Retinal pigment epithelial cell (primary cell): Measurements from ENCODE around the gene POPDC3.

Source experiments
- DNase-seq: peaks from one replicate; pipeline ENCODE4 v3.0.0-alpha.2; 2010; ENCODE audit warnings: low read depth
- H3K4me3 ChIP-seq: 2 replicates; pipeline ENCODE4 v1.5.1; 2011; ENCODE audit warnings: mild to moderate bottlenecking, low read length, control low read depth, moderate library complexity
- TF ChIP-seq, protein P1 (sequence below): conservative IDR thresholded peaks from 2 replicates; pipeline ENCODE4 v1.5.1; 2011; ENCODE audit warnings: low read depth, low read length, control low read depth, inconsistent platforms

POPDC3 gene

DNA sequence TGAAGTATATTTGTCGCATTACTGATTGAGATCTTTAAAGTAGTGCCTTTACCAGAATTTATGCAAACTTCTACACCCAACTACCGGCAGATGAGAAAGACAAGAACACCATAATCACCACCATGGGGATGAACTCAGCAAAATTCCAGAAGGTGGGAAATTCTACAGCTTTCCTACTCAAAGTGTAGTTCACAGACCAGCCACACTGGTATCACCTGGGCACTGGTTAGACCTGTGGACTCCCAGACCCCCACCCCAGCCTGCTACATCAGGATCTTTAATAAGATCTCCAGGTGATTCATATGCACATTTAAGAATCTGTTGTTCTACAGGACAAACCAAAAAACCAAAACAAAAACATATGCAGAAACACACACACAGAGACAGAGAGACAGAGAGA is 67.9 kb downstream of the POPDC3 start:
- no peak for DNase-seq
- no peak overlapping the region for H3K4me3 ChIP-seq
- TF ChIP-seq, protein P1, sequence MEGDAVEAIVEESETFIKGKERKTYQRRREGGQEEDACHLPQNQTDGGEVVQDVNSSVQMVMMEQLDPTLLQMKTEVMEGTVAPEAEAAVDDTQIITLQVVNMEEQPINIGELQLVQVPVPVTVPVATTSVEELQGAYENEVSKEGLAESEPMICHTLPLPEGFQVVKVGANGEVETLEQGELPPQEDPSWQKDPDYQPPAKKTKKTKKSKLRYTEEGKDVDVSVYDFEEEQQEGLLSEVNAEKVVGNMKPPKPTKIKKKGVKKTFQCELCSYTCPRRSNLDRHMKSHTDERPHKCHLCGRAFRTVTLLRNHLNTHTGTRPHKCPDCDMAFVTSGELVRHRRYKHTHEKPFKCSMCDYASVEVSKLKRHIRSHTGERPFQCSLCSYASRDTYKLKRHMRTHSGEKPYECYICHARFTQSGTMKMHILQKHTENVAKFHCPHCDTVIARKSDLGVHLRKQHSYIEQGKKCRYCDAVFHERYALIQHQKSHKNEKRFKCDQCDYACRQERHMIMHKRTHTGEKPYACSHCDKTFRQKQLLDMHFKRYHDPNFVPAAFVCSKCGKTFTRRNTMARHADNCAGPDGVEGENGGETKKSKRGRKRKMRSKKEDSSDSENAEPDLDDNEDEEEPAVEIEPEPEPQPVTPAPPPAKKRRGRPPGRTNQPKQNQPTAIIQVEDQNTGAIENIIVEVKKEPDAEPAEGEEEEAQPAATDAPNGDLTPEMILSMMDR = no peak

DNA sequence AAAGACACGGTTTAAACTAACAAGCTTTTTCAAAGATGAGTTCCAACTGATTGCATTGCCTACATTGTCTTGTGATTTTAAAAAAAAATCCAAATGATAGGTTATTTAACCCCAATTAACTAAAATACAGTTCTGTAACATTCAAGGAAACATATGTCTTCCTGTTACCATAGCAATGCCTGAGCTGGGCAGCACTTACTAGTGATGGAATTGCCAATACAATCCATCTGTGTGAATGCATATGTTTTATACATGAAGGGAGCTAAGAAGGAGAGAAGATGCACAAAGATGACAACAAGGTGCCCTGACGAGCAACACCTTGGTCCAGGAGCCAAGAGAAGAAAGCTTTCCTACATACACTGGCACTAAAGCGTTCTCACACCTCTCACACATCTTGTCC is 68.7 kb downstream of the POPDC3 start:
- DNase-seq = no peak
- TF ChIP-seq, protein P1 = no peak
- H3K4me3 ChIP-seq = no peak overlapping the region

DNA sequence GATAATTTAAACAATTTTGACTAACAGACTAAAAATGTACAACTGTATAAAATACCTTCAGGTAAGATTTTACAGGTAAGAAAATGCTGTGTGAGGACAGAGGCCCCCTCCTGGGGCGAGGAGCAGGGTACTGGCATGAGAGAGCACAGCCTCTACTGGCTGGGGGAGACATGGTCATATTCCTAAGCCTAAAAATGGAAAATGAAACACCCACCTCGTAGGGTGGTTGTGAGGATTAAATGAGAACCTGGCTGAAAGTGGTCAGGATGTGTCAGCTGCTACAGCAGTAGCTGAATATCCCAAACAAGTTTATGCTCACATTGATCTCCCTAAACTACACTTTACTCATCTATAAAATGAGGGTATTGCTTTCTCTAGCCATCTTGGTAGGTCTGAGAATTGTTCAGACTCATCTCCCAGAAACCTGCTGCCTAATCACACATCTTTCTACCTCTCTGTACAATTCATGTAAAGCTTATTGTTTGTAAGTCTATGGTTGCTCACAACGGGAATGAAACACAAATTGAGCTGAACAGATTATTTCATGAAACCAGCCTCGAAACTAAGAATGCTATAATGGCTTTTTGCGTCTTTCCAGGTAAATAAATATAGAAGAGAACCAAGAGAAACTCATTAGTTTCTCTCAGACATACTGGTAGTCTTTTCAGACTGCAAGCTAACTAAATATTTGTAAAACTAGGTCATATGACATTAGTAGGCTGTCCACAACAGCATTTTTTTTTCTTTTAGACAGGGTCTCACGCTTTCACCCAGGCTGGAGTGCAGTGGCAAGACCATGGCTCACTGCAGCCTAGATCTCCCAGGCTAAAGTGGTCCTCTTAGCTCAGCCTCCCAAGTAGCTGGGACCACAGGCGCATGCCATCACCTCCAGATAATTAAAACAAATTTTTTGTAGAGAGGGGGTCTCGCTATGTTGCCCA is 69.6 kb downstream of the POPDC3 start:
- TF ChIP-seq, protein P1 = no peak
- no peak overlapping the region for H3K4me3 ChIP-seq

DNA sequence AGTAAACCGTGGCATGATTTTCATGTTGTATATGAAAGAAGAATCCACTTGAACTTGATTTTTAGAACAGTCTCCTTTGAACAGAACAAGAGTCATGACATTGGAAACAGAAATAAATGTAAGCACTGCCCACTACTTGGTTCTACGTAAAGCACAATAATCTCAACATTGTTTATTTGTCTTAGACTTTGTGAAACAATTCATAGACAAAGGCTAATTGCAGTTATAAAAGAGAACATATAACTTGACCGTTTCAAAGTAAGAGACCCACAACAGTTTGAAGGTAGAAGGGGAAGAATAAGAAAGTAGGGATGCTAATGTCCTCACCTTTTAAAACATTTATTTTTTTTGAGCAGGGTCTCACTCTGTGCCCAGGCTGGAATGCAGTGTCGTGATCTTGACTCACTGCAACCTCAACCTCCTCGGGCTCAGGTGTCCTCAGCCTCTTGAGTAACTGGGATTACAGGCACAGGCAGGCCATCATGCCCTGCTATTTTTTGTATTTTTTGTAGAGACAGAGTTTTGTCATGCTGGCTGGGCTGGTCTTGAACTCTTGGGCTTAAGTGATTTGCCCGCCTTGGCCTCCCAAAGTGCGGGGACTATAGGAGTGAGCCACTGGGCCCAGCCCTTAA is 71.1 kb downstream of the POPDC3 start:
- TF ChIP-seq, protein P1 = no peak
- no peak for DNase-seq
- H3K4me3 ChIP-seq = no peak overlapping the region

More for the DNA sequence above, 69.6 kb downstream of the POPDC3 start:
- no peak for DNase-seq
